Mucosa of descending colon (tissue), 3 donors: Measurements from ENCODE around the gene HYDIN. TPM values are rescaled to one million over a fixed set of nuclear protein-coding genes. Genes with fewer than 3 reads are reported as not detected.

Experiments
- ATAC-seq: fragments of 200-7000 bp; cut with Tn5 transposase; one replicate; pipeline ENCODE4 v1.9.1; 2020; ENCODE audit warnings: mild to moderate bottlenecking, moderate library complexity
- DNase-seq, 3 donors: peaks; one replicate each; pipeline ENCODE4 v3.0.0-alpha.2; 2020
- H3K36me3 ChIP-seq: fragments of 200-600 bp; one replicate; pipeline ENCODE4 v1.8.0; 2021; ENCODE audit warnings: low read depth, mild to moderate bottlenecking
- H3K4me1 ChIP-seq: fragments of 200-600 bp; one replicate; pipeline ENCODE4 v1.8.0; 2021; ENCODE audit warnings: low read depth, mild to moderate bottlenecking
- H3K4me3 ChIP-seq: fragments of 200-600 bp; one replicate; pipeline ENCODE4 v1.8.0; 2021; ENCODE audit warnings: mild to moderate bottlenecking
- H3K9me3 ChIP-seq: fragments of 200-600 bp; one replicate; pipeline ENCODE4 v1.8.0; 2021; ENCODE audit warnings: mild to moderate bottlenecking
- intact Hi-C, 2 donors: fragments of 100-400 bp; cut with DNase I in 1 of 2; cut with micrococcal nuclease in 1 of 2; formaldehyde crosslinking; loops; one replicate each; pipeline versions ENCODE4 v1.11.0 to v1.11.1; 2022; cut with DNase I, micrococcal nuclease
- total RNA-seq, 3 donors: library from RNA; stranded (reverse); fragmentation: NEBNext Ultra II Directional in 2 of 3; extraction: Animal tissue kit (Norgen Biotek cat#: 25700) in 2 of 3; gene quantifications; one replicate each; pipeline versions ENCODE4 v1.2.1 to v1.2.4, GENCODE V29; 2021 to 2023
- TF ChIP-seq, protein P1 (sequence below): fragments of 200-600 bp; IDR thresholded peaks from one replicate; pipeline ENCODE4 v1.8.0; 2022; ENCODE audit warnings: antibody characterized with exemption, mild to moderate bottlenecking
- donor health status: DM: no; HTN: no; CAD: no; lungs with moderate emphysema.
- donor health status: DM: no; HTN: no; CAD: no.
- donor health status: DM: no; HTN: yes; CAD: no.

HYDIN gene
- total RNA-seq, 3 donors from 2014 or later, result 0.80 to 2.3 (median 1.5) TPM

DNA sequence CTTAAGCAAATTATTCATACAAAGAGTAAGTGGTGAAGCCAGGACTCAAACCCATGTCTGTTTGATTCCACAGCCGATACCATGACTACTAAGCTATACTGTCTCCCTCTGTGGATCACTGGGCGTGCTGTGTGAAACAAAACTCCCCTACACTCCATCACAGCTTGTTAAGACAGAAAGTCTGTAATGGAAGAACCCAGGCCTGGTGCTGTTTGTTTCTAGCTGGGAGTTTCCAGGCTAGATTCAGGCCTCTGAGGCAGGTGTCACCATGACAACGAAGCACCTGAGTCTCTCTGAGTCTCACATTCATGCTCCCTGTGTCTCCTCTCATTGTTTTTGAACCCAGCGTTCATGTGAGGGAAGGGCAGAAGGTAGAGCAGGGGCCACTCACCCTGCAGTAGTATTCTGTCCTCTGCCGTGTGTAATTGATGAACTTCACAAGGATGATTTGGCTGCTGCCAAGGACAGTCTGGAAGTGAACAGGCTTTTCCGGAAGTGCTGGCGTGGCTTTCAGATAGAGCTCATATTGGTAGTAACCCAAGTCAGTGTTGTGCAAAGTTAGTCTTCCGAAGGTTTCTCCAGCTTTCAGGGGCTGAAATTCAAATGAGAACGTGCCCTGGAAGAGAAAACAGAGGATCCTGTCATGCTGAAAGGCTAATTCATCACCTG is 421.0 kb downstream of the HYDIN start:
- Histone ChIP-seq H3K9me3 (no peaks in the 10 kb centered on the region), H3K4me1 (no peaks in the 10 kb centered on the region), H3K36me3 (no peaks in the 10 kb centered on the region), H3K4me3 (no peak overlapping the region)
- ATAC-seq, result no peak
- TF ChIP-seq, protein P1, sequence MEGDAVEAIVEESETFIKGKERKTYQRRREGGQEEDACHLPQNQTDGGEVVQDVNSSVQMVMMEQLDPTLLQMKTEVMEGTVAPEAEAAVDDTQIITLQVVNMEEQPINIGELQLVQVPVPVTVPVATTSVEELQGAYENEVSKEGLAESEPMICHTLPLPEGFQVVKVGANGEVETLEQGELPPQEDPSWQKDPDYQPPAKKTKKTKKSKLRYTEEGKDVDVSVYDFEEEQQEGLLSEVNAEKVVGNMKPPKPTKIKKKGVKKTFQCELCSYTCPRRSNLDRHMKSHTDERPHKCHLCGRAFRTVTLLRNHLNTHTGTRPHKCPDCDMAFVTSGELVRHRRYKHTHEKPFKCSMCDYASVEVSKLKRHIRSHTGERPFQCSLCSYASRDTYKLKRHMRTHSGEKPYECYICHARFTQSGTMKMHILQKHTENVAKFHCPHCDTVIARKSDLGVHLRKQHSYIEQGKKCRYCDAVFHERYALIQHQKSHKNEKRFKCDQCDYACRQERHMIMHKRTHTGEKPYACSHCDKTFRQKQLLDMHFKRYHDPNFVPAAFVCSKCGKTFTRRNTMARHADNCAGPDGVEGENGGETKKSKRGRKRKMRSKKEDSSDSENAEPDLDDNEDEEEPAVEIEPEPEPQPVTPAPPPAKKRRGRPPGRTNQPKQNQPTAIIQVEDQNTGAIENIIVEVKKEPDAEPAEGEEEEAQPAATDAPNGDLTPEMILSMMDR, result no peak
- DNase-seq, result no peak
- intact Hi-C loops, result no loop called here

DNA sequence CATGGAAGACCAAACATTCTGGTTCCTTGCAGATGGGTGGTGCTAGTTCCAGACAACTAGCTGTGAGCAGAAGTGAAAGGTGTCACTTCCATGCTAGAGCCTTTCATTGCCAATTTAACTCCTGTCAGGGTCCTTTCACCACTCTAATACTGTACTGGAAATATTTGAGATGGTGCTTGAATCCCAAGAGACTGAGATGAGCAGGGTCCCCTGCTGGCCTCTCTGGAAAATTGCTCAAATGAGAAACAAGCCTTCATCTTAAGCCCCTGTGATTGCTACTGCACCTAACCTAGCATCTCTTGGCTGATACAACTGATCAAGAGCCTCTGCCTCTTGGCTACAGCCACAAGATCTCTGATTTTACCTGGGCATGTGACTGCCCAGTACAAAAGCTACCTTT is 422.2 kb downstream of the HYDIN start:
- intact Hi-C loops, result no loop called here
- H3K4me3 ChIP-seq, result no peak overlapping the region
- DNase-seq (no peak), ATAC-seq (no peak)
- H3K4me1 ChIP-seq, result no peaks in the 10 kb centered on the region
- H3K9me3 ChIP-seq, result peaks cover 7% of the 10 kb centered on the region
- TF ChIP-seq, protein P1, result no peak
- H3K36me3 ChIP-seq, result no peaks in the 10 kb centered on the region

DNA sequence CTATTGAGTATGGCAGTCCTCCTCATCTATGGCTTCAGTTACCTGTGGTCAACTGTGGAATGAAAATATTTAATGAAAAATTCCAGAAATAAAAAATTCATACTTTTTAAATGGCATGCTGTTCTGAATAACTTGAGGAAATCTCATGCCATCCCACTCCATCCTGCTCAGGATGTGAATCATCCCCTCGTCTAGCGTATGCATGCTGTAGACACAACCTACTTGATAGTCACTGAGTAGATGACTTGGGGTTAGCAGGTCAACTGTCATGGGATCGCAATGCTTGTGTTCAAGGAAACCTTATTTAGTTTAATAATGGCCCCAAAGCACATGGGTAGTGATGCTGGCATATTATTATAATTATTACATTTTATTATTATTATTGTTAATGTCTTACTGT is 424.7 kb downstream of the HYDIN start:
- ATAC-seq (no peak), DNase-seq (no peak)
- TF ChIP-seq, protein P1, result no peak
- Histone ChIP-seq H3K9me3 (peaks cover 7% of the 10 kb centered on the region), H3K36me3 (no peaks in the 10 kb centered on the region), H3K4me3 (no peak overlapping the region), H3K4me1 (no peaks in the 10 kb centered on the region)
- intact Hi-C loops, result no loop called here

DNA sequence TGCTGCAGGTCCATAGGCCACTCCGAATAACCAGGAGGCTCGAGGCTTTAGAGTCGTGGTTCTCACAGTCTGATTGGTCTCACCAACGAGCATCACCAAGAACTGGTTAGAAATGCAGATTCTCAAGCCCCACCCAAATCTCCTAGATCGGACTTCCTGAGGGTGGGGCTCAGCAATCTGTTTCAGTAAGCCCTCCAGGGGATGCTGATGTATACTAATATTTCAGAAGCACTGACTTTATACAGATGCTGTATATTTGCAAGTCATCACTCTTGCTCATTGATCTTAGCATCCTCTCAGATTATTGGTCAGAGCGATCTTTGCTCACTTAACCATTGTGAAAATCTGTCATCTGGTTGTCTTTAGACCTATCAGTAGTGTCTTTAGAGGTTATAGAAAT is 425.1 kb downstream of the HYDIN start:
- Histone ChIP-seq H3K4me1 (peaks cover under 1% of the 10 kb centered on the region), H3K4me3 (no peak overlapping the region), H3K36me3 (no peaks in the 10 kb centered on the region), H3K9me3 (peaks cover 7% of the 10 kb centered on the region)
- TF ChIP-seq, protein P1, result no peak
- DNase-seq (no peak), ATAC-seq (no peak)
- intact Hi-C loops, result no loop called here

DNA sequence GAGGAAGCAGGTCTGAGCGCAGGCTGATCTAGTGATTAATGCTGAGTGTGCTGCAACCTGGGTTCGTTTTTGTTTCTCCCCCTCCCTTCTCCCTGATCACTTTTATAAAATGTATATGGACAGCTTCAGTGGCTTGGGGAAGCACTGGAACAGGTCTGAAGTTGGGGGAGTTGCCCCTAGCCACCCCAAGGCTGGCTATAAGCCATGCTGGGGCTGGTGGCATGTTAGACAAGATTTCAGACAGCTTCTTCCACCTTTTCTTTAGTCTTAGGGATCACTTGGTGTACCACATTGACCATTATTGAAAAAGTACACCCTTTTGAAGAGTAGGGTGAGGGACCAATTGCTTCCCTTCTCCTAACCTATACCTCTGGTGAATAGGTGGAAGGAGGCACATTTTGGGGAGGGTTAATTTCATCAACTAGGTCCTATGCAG is 425.8 kb downstream of the HYDIN start:
- Histone ChIP-seq H3K36me3 (no peaks in the 10 kb centered on the region), H3K4me3 (no peak overlapping the region), H3K9me3 (peaks cover 7% of the 10 kb centered on the region), H3K4me1 (peaks cover 6% of the 10 kb centered on the region)
- TF ChIP-seq, protein P1, result no peak
- no peak for DNase-seq
- ATAC-seq, result no peak
- intact Hi-C loops, result no loop called here
